WTC11 (cell line): ENCODE results near the gene SNX9. TPM values are rescaled to one million over a fixed set of nuclear protein-coding genes. Genes with fewer than 3 reads are reported as not detected.

Source experiments
- total RNA-seq: library from RNA; stranded (reverse); gene quantifications from 3 replicates; pipeline ENCODE4 v1.2.3, GENCODE V29; 2021

The SNX9 gene
- total RNA-seq, 1 experiment from 2014 or later, result 35.0 TPM

Other genes starting within 250 kb of the SNX9 start
- 11.8 to 15.3 TPM (median 12.4 TPM) in 3 replicates for gene SYNJ2, start 158.6 kb downstream of the SNX9 start, total RNA-seq